CD14-positive monocyte (primary cell): ENCODE results near the gene ANXA4. TPM values are rescaled to one million over a fixed set of nuclear protein-coding genes. Genes with fewer than 3 reads are reported as not detected.
A peak's percentile ranks its signal among the peaks of the same experiment; 100 is the strongest.

ENCODE experiments used
- DNase-seq, 3 donors: peaks; one replicate each; pipeline ENCODE4 v3.0.0-alpha.2; 2011 to 2022
- H2AFZ ChIP-seq: 2 replicates; pipeline ENCODE4 v1.6.0; 2012; ENCODE audit warnings: mild to moderate bottlenecking, low read depth, low read length, inconsistent platforms; ENCODE audit not compliant: insufficient read depth, poor library complexity, severe bottlenecking
- H3K27ac ChIP-seq, 2 donors: 1 replicate in 1 of 2; 2 replicates in 1 of 2; pipeline ENCODE4 v1.5.1; 2012 to 2013; ENCODE audit warnings: low read length in 2 of 2, control low read depth in 1 of 2, inconsistent platforms in 1 of 2, low read depth in 1 of 2, mild to moderate bottlenecking in 1 of 2
- H3K27me3 ChIP-seq, 2 donors: one replicate each; pipeline versions ENCODE4 v1.6.0 to v1.6.1; 2011 to 2013; ENCODE audit warnings: low read length in 2 of 2; ENCODE audit not compliant: control insufficient read depth in 2 of 2, insufficient read depth in 2 of 2
- H3K36me3 ChIP-seq, 2 donors: replicated peaks in 1 of 2; 1 replicate in 1 of 2; 2 replicates in 1 of 2; pipeline versions ENCODE4 v1.5.1 to v1.6.1; 2012 to 2013; ENCODE audit warnings: low read length in 2 of 2, control low read depth in 1 of 2, inconsistent platforms in 1 of 2, mild to moderate bottlenecking in 1 of 2; ENCODE audit not compliant: insufficient read depth in 2 of 2, control insufficient read depth in 1 of 2
- H3K4me1 ChIP-seq, 2 donors: 1 replicate in 1 of 2; 2 replicates in 1 of 2; pipeline versions ENCODE4 v1.5.1 to v1.6.1; 2012 to 2013; ENCODE audit warnings: low read length in 2 of 2, control low read depth in 1 of 2, inconsistent platforms in 1 of 2, mild to moderate bottlenecking in 1 of 2, moderate library complexity in 1 of 2; ENCODE audit not compliant: insufficient read depth in 2 of 2, control insufficient read depth in 1 of 2
- H3K4me2 ChIP-seq: replicated peaks from 2 replicates; pipeline ENCODE3; 2012; ENCODE audit warnings: low read length, moderate library complexity, mild to moderate bottlenecking; ENCODE audit not compliant: poor library complexity, severe bottlenecking; ENCODE audit errors: extremely low read depth
- H3K4me3 ChIP-seq, 3 experiments: fragments of 200-600 bp in 1 of 3; sonication (generic) in 1 of 3; replicated peaks in 1 of 3; 1 replicate in 2 of 3; 2 replicates in 1 of 3; pipeline ENCODE4 v1.5.1; 2011 to 2013; ENCODE audit warnings: low read length in 3 of 3, mild to moderate bottlenecking in 3 of 3, control low read depth in 2 of 3, low read depth in 2 of 3, inconsistent platforms in 1 of 3, moderate library complexity in 1 of 3
- H3K79me2 ChIP-seq: 2 replicates; pipeline ENCODE4 v1.6.0; 2012; ENCODE audit warnings: mild to moderate bottlenecking, control low read depth, inconsistent platforms, low read length, moderate library complexity; ENCODE audit not compliant: insufficient read depth
- H3K9ac ChIP-seq: 2 replicates; pipeline ENCODE4 v1.6.0; 2017; ENCODE audit warnings: low read length, mild to moderate bottlenecking; ENCODE audit not compliant: insufficient read depth, poor library complexity, severe bottlenecking
- H3K9me3 ChIP-seq, 2 donors: replicated peaks in 1 of 2; 1 replicate in 1 of 2; 2 replicates in 1 of 2; pipeline versions ENCODE4 v1.5.1 to v1.6.1; 2012 to 2013; ENCODE audit warnings: low read length in 2 of 2, control low read depth in 1 of 2; ENCODE audit not compliant: control insufficient read depth in 1 of 2, insufficient read depth in 1 of 2
- H4K20me1 ChIP-seq: 2 replicates; pipeline ENCODE4 v1.6.0; 2012; ENCODE audit warnings: mild to moderate bottlenecking, low read length, control low read depth, moderate library complexity; ENCODE audit not compliant: insufficient read depth
- H3K27ac Mint-ChIP-seq, 7 donors: one replicate each; pipeline ENCODE4 v1.8.0; 2020; ENCODE audit warnings: mild to moderate bottlenecking in 7 of 7, mixed read lengths in 7 of 7, moderate library complexity in 6 of 7, inconsistent platforms in 2 of 7
- H3K27me3 Mint-ChIP-seq, 3 donors: one replicate each; pipeline ENCODE4 v1.8.0; 2021 to 2022; ENCODE audit warnings: low read depth in 3 of 3, mild to moderate bottlenecking in 3 of 3, mixed read lengths in 3 of 3, moderate library complexity in 3 of 3, inconsistent platforms in 1 of 3
- H3K36me3 Mint-ChIP-seq, 2 donors: one replicate each; pipeline ENCODE4 v1.8.0; 2020; ENCODE audit warnings: mixed read lengths in 2 of 2, inconsistent platforms in 1 of 2, mild to moderate bottlenecking in 1 of 2
- H3K4me1 Mint-ChIP-seq: one replicate; pipeline ENCODE4 v1.8.0; 2020; ENCODE audit warnings: mild to moderate bottlenecking, mixed read lengths
- H3K4me3 Mint-ChIP-seq, 2 donors: one replicate each; pipeline ENCODE4 v1.8.0; 2020; ENCODE audit warnings: mild to moderate bottlenecking in 2 of 2, mixed read lengths in 2 of 2, moderate library complexity in 1 of 2
- H3K9me3 Mint-ChIP-seq, 7 donors: one replicate each; pipeline ENCODE4 v1.8.0; 2020 to 2022; ENCODE audit warnings: mixed read lengths in 7 of 7, mild to moderate bottlenecking in 6 of 7, moderate library complexity in 6 of 7, inconsistent platforms in 2 of 7
- CTCF ChIP-seq: fragments of 200-600 bp; IDR thresholded peaks from one replicate; pipeline ENCODE4 v1.8.0; 2022; ENCODE audit warnings: antibody characterized with exemption, mild to moderate bottlenecking
- WGBS: methylation state at CpG from one replicate; pipeline ENCODE4 v1.1.5; 2013; ENCODE audit warnings: missing lambda C conversion rate; ENCODE audit not compliant: insufficient coverage; 5-methylcytosine and 5-hydroxymethylcytosine counted together
- intact Hi-C, 2 donors: fragments of 100-400 bp; cut with micrococcal nuclease; formaldehyde crosslinking; loops; one replicate each; pipeline versions ENCODE4 v1.15.0 to v1.15.1; 2023
- polyA plus RNA-seq, 3 donors: library from polyadenylated mRNA; depleted of rRNA in 1 of 3; unstranded in 2 of 3; stranded (reverse) in 1 of 3; fragments of 300-500 nt in 2 of 3; fragments of >200 nt in 1 of 3; fragmentation: Illumina TruSeq in 2 of 3; gene quantifications; 1 replicate in 2 of 3; 2 replicates in 1 of 3; pipeline ENCODE4 v1.2.3, GENCODE V29; 2012 to 2021

ANXA4 gene
- polyA plus RNA-seq, 3 donors: 30.0 to 95.7 (median 64.7) TPM

GRCh38 chr2:69828938-69829255 lies 87.0 kb downstream of the ANXA4 start:
- H3K36me3 Mint-ChIP-seq: peaks cover 3 to 8% of the 10 kb centered on the region in 2 donors
- peaks cover 25% of the 10 kb centered on the region for H3K4me1 Mint-ChIP-seq
- H3K27me3 ChIP-seq: no peaks in the 10 kb centered on the region
- peak overlapping the region; percentile 71 to 98 for H3K27ac ChIP-seq
- H3K4me1 ChIP-seq: peaks cover 22 to 31% of the 10 kb centered on the region in 2 donors
- DNase-seq: no peak
- peak overlapping the region; percentile 80 for H3K9ac ChIP-seq
- peaks cover 7% of the 10 kb centered on the region for H4K20me1 ChIP-seq
- peak overlapping the region; percentile 100 for H2AFZ ChIP-seq
- TF ChIP-seq CTCF: no peak
- WGBS: 9% methylated on average over 5 of the region's 7 CpGs
- intact Hi-C loops: no loop called here
- peaks cover 0 to 3% (median 0%) of the 10 kb centered on the region in 7 donors for H3K9me3 Mint-ChIP-seq
- H3K4me2 ChIP-seq: peak overlapping the region; percentile 98
- peak overlapping the region; percentile 88 to 94 (median 92) for H3K27ac Mint-ChIP-seq
- H3K9me3 ChIP-seq: no peaks in the 10 kb centered on the region
- no peaks in the 10 kb centered on the region for H3K36me3 ChIP-seq
- no peaks in the 10 kb centered on the region for H3K27me3 Mint-ChIP-seq
- peak overlapping the region; percentile 67 to 88 (median 82) for H3K4me3 ChIP-seq
- H3K4me3 Mint-ChIP-seq: peak overlapping the region; percentile 87 to 95
- peaks cover 44% of the 10 kb centered on the region for H3K79me2 ChIP-seq

- TF ChIP-seq CTCF: no peak
- WGBS: under 1% methylated on average over 67 of the region's 74 CpGs
- H3K27me3 Mint-ChIP-seq: no peaks in the 10 kb centered on the region
- Histone ChIP-seq H3K27me3 (no peaks in the 10 kb centered on the region), H3K9ac (peak within 1 kb of the TSS; percentile 80), H3K36me3 (no peaks in the 10 kb centered on the region), H3K9me3 (no peaks in the 10 kb centered on the region), H3K79me2 (peaks cover 50% of the 10 kb centered on the region), H3K4me3 (peak within 1 kb of the TSS; percentile 67 to 88 (median 82)), H3K4me2 (peak within 1 kb of the TSS; percentile 98), H3K27ac (peak within 1 kb of the TSS; percentile 71 to 98), H3K4me1 (peaks cover 22 to 31% of the 10 kb centered on the region in 2 donors), H4K20me1 (peaks cover 7% of the 10 kb centered on the region), H2AFZ (peak within 1 kb of the TSS; percentile 100)
- peaks cover 0 to 3% (median 0%) of the 10 kb centered on the region in 7 donors for H3K9me3 Mint-ChIP-seq
- intact Hi-C loops: no loop called here
- H3K4me3 Mint-ChIP-seq: peak within 1 kb of the TSS; percentile 87 to 95
- H3K36me3 Mint-ChIP-seq: peaks cover 3 to 9% of the 10 kb centered on the region in 2 donors
- DNase-seq: peak; percentile 95 to 97 (median 97)
- H3K4me1 Mint-ChIP-seq: peaks cover 29% of the 10 kb centered on the region
- H3K27ac Mint-ChIP-seq: peak within 1 kb of the TSS; percentile 88 to 94 (median 92)
Observed at GRCh38 chr2:69829256-69830044, 87.5 kb downstream of the ANXA4 start, which contains the start of gene GMCL1. GMCL1 (plus strand) TSS chr2:69829660; CDS start chr2:69829893, 233 bp downstream.
